Measurements from ENCODE around the gene ARL2BP.
"Not testable (repeated sequence)": the region's sequence is repeated elsewhere in the genome, so short reads cannot be mapped to it uniquely, and the experiment has no call there.

DNA sequence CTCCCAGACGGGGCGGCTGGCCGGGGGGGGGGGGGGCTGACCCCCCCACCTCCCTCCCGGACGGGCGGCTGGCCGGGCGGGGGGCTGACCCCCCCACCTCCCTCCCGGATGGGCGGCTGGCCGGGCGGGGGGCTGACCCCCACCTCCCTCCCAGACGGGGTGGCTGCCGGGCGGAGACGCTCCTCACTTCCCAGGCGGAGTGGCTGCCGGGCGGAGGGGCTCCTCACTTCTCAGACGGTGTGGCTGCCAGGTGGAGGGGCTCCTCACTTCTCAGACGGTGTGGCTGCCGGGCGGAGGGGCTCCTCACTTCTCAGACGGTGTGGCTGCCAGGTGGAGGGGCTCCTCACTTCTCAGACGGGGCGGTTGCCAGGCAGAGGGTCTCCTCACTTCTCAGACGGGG lies 44.1 kb upstream of the ARL2BP start:
- TF ChIP-seq, protein P1, sequence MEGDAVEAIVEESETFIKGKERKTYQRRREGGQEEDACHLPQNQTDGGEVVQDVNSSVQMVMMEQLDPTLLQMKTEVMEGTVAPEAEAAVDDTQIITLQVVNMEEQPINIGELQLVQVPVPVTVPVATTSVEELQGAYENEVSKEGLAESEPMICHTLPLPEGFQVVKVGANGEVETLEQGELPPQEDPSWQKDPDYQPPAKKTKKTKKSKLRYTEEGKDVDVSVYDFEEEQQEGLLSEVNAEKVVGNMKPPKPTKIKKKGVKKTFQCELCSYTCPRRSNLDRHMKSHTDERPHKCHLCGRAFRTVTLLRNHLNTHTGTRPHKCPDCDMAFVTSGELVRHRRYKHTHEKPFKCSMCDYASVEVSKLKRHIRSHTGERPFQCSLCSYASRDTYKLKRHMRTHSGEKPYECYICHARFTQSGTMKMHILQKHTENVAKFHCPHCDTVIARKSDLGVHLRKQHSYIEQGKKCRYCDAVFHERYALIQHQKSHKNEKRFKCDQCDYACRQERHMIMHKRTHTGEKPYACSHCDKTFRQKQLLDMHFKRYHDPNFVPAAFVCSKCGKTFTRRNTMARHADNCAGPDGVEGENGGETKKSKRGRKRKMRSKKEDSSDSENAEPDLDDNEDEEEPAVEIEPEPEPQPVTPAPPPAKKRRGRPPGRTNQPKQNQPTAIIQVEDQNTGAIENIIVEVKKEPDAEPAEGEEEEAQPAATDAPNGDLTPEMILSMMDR (conservative IDR thresholded peaks at IDR 0.05; ENCODE audit: low read length), result not testable (repeated sequence)
- TF ChIP-seq EZH2phosphoT487 (IDR thresholded peaks at IDR 0.05; ENCODE audit: borderline replicate concordance, low read depth, low read length), result not testable (repeated sequence)

All from OCI-LY7 (cell line).